GM12878 (cell line): ENCODE results near the gene IFIT1. TPM values are rescaled to one million over a fixed set of nuclear protein-coding genes. Genes with fewer than 3 reads are reported as not detected.

Source experiments
- EZH2 ChIP-seq: IDR thresholded peaks from 2 replicates; pipeline ENCODE4 v1.6.1; 2012; ENCODE audit warnings: low read depth, mild to moderate bottlenecking, control low read depth, inconsistent platforms, low read length, borderline replicate concordance; ENCODE audit not compliant: control insufficient read depth
- MXI1 ChIP-seq: fragments of 150-350 bp; IDR thresholded peaks from 2 replicates; pipeline ENCODE4 v1.6.1; 2011; ENCODE audit warnings: low read depth, mild to moderate bottlenecking, inconsistent platforms, low read length, improper control_type of control experiment
- NR2C1 ChIP-seq: fragments of 450-650 bp; IDR thresholded peaks from 2 replicates; pipeline ENCODE4 v1.6.1; 2017; ENCODE audit warnings: antibody characterized with exemption, mild to moderate bottlenecking, moderate library complexity
- RAD21 ChIP-seq: IDR thresholded peaks from 2 replicates; pipeline ENCODE4 v1.6.1; 2011; ENCODE audit warnings: mild to moderate bottlenecking, low read depth, low read length, moderate library complexity; ENCODE audit not compliant: insufficient read depth
- WRNIP1 ChIP-seq: IDR thresholded peaks from 2 replicates; pipeline ENCODE4 v1.6.1; 2011; ENCODE audit warnings: low read depth, low read length, improper control_type of control experiment, borderline replicate concordance
- polyA plus RNA-seq, 11 experiments: library from polyadenylated mRNA; depleted of rRNA in 4 of 11; unstranded in 6 of 11; stranded (reverse) in 5 of 11; fragments of >200 nt; fragmentation: Nextera tagmentation in 4 of 11; fragmentation: Illumina TruSeq in 1 of 11; extraction: Ambion mirVana in 4 of 11; extraction: Trizol in 1 of 11; gene quantifications; 1 replicate in 1 of 11; 2 replicates in 10 of 11; pipeline versions ENCODE4 v1.2.1 to v1.2.3, GENCODE V29; 2011 to 2016; ENCODE audit warnings: inconsistent platforms in 2 of 11, missing spikeins in 2 of 11, low read depth in 1 of 11
- total RNA-seq, 4 experiments: library from RNA; depleted of rRNA in 3 of 4; stranded (reverse); fragments of >200 nt in 3 of 4; fragmentation: Illumina TruSeq in 1 of 4; extraction: Trizol in 1 of 4; gene quantifications; 2 replicates each; pipeline versions ENCODE4 v1.2.1 to v1.2.3, GENCODE V29; 2013 to 2021
- TF ChIP-seq, protein P1 (sequence below): IDR thresholded peaks from 2 replicates; pipeline ENCODE4 v1.6.1; 2012; ENCODE audit warnings: mild to moderate bottlenecking, low read depth, low read length
- TF ChIP-seq, protein P2 (sequence below): IDR thresholded peaks from 2 replicates; pipeline ENCODE4 v1.6.1; 2011; ENCODE audit warnings: borderline replicate concordance, low read depth, mild to moderate bottlenecking, moderate library complexity, mixed read lengths, low read length; ENCODE audit not compliant: insufficient read depth; ENCODE audit errors: extremely low read length

The IFIT1 gene
- total and polyA plus RNA-seq, 10 of the 15 experiments (the other 5 are each of a cell fraction or from before 2014, with no cell fraction given), result 13.9 to 37.2 (median 22.3) TPM

DNA sequence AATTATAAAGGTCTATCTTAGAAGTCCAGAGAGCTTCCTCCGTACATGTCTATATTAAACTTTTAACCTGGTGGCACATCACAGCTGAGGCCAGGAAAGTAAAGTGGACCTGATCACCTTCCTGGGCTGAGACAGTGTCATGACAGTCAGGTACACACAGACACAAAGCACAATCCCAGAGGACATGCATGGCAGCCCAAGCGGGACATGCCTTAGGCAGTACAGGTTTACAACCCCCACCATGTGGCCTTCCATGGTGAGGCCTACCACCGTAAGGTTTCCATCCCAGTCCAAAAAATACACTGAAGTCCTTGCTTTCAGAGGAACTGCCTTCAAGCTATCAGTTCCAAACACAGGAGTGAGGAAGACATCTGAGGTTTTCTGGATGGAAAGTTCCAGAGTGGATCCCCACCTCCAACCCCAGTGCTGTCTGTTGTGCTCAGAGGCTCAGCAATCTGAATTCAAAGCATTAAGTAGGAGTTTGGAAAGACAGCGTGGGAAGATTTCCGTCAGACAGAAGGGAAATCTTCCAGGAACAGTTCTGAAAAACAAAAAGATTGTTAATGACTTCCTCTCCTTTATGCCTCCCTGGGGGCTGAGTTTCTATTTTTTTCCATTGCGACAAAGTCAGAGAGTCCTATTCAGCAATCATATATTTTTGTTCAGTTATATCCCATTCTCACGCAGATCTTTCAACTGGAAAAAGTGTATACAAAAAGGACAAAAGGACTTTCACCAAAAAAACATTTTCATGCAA, 44.5 kb upstream of the IFIT1 start (continued):
- TF ChIP-seq, protein P1, sequence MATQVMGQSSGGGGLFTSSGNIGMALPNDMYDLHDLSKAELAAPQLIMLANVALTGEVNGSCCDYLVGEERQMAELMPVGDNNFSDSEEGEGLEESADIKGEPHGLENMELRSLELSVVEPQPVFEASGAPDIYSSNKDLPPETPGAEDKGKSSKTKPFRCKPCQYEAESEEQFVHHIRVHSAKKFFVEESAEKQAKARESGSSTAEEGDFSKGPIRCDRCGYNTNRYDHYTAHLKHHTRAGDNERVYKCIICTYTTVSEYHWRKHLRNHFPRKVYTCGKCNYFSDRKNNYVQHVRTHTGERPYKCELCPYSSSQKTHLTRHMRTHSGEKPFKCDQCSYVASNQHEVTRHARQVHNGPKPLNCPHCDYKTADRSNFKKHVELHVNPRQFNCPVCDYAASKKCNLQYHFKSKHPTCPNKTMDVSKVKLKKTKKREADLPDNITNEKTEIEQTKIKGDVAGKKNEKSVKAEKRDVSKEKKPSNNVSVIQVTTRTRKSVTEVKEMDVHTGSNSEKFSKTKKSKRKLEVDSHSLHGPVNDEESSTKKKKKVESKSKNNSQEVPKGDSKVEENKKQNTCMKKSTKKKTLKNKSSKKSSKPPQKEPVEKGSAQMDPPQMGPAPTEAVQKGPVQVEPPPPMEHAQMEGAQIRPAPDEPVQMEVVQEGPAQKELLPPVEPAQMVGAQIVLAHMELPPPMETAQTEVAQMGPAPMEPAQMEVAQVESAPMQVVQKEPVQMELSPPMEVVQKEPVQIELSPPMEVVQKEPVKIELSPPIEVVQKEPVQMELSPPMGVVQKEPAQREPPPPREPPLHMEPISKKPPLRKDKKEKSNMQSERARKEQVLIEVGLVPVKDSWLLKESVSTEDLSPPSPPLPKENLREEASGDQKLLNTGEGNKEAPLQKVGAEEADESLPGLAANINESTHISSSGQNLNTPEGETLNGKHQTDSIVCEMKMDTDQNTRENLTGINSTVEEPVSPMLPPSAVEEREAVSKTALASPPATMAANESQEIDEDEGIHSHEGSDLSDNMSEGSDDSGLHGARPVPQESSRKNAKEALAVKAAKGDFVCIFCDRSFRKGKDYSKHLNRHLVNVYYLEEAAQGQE, result no peak
- TF ChIP-seq, protein P2, sequence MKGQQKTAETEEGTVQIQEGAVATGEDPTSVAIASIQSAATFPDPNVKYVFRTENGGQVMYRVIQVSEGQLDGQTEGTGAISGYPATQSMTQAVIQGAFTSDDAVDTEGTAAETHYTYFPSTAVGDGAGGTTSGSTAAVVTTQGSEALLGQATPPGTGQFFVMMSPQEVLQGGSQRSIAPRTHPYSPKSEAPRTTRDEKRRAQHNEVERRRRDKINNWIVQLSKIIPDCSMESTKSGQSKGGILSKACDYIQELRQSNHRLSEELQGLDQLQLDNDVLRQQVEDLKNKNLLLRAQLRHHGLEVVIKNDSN, result no peak
- TF ChIP-seq EZH2 (no peak), NR2C1 (no peak), WRNIP1 (no peak), MXI1 (no peak), RAD21 (no peak)
